Ectodermal cell (in vitro differentiated cells): ENCODE data around the gene LSG1.

Experiments used
- H3K27ac ChIP-seq: 2 replicates; pipeline ENCODE4 v1.7.0; 2013; ENCODE audit warnings: mild to moderate bottlenecking, low read depth, low read length; ENCODE audit not compliant: insufficient read depth, poor library complexity, severe bottlenecking
- H3K27me3 ChIP-seq: 2 replicates; pipeline ENCODE4 v1.7.0; 2013; ENCODE audit warnings: mild to moderate bottlenecking, low read length; ENCODE audit not compliant: insufficient read depth, control insufficient read depth, poor library complexity, severe bottlenecking
- H3K36me3 ChIP-seq: one replicate; pipeline ENCODE4 v1.7.0; 2013; ENCODE audit warnings: low read length; ENCODE audit not compliant: control insufficient read depth, insufficient read depth
- H3K4me1 ChIP-seq: one replicate; pipeline ENCODE4 v1.7.0; 2013; ENCODE audit warnings: low read length; ENCODE audit not compliant: control insufficient read depth, insufficient read depth
- H3K4me3 ChIP-seq: 2 replicates; pipeline ENCODE4 v1.7.0; 2013; ENCODE audit warnings: low read depth, low read length, control low read depth; ENCODE audit not compliant: insufficient read depth
- H3K9me3 ChIP-seq: 2 replicates; pipeline ENCODE4 v1.7.0; 2013; ENCODE audit warnings: mild to moderate bottlenecking, low read length, moderate library complexity; ENCODE audit not compliant: control insufficient read depth
- WGBS, 2 experiments: methylation state at CpG; one replicate each; pipeline ENCODE4 v1.1.7; 2013; ENCODE audit warnings: missing lambda C conversion rate in 2 of 2; 5-methylcytosine and 5-hydroxymethylcytosine counted together

LSG1 gene

DNA sequence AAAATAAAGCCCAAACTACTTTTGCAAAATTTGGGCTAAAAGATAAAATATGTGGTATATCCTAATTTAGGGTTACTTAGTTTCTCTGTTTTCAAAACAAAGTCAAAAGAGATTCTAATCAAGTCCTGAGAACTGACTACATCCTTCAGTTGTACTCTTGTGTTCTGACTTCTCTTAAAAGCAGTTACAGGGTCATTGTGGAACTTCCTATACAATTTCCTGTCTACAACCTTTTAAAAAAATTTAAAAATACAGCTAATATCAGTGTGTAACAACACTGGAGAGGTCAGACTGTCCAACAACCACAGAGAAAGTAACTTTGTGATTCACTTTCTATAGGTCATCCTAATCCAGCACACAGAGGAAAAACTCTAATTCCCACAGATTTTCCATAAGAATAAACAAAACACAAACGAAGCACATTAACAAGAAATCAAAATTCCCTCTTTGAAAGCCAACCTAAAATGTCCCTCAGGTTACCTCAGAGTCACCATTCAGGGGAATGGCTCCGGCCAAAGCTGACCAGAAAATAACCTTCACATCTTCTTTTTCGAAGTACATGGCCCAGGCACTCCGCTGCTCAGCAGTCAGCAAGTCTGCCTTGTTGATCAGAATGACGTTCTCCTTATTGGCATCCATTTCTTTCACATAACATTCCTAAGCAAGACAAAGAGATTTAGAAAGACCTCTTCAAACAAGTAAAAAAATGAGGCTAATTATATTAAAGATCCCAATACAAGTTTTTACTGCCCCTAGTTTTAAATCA lies 13.3 kb downstream of the LSG1 start:
- Histone ChIP-seq H3K4me3 (no peak overlapping the region), H3K27ac (no peak overlapping the region), H3K4me1 (no peaks in the 10 kb centered on the region), H3K27me3 (no peaks in the 10 kb centered on the region), H3K9me3 (no peaks in the 10 kb centered on the region), H3K36me3 (peaks cover 14% of the 10 kb centered on the region)
- 92 to 93% methylated on average over 5 of the region's 5 CpGs for WGBS, 2 experiments

DNA sequence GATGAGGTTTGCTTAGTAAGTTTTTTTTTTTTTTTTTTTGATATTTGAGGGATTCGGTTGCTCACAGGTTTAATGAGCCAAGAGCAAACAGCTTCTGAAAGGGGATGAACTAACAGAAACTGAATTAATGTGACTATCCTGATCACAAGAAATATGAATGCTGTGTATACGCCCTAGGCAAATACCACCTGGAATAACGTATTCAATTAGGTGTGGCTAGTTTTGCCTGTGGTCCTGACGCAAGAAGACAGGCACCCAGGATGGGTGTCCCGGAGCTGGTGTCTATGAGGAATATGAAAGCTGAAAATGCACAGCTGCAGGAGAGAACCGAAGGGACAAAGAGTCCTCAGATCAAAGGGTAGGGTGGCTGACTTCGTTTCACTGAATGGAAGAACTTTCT lies 14.6 kb downstream of the LSG1 start:
- no peak overlapping the region for H3K4me3 ChIP-seq
- 81 to 83% methylated on average over 7 of the region's 7 CpGs for WGBS, 2 experiments
- no peak overlapping the region for H3K27ac ChIP-seq
- H3K9me3 ChIP-seq, result no peaks in the 10 kb centered on the region
- no peaks in the 10 kb centered on the region for H3K4me1 ChIP-seq
- H3K36me3 ChIP-seq, result peaks cover 14% of the 10 kb centered on the region
- H3K27me3 ChIP-seq, result no peaks in the 10 kb centered on the region

DNA sequence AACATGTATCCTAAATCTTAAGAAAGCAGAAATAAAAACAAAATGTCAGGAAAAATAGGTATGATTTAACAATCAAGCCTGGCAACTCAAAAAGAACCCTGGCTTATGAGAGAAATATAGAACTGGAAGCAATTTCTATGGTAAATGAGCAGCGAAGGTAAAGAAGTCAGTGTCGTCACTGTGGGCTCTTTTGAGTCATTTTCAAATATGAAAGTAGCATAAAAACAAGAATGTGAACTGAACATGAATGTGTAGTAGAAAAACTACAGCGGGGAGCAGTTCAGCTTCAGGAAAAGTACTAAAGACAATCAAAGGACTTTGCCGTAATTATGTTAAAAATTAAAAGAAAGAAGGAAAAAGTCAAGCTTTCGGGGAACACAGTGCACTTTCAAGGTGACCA lies 17.5 kb downstream of the LSG1 start:
- Histone ChIP-seq H3K4me1 (no peaks in the 10 kb centered on the region), H3K27ac (no peak overlapping the region), H3K27me3 (no peaks in the 10 kb centered on the region), H3K9me3 (no peaks in the 10 kb centered on the region), H3K36me3 (peaks cover 36% of the 10 kb centered on the region), H3K4me3 (no peak overlapping the region)
- 86 to 87% methylated on average over 5 of the region's 5 CpGs for WGBS, 2 experiments

DNA sequence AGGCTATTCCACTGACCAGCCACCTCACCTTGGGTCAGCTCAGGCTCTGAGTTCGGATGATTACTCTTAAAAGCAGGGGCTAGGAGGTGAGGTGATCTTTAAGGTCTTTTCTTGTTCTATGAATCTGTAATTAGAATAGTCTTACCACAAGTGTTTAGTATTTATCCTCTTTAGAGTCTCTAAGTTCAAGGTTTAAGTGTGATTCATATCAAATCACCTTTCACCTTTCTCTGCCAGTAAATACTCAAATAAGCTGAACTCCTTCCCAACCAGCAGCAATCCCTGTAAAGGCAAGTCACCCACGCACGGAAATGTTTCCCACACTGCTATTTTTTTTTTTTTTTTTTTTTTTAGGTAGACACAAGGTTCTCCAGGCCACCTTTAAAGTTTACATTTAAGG lies 24.2 kb downstream of the LSG1 start:
- 88 to 93% methylated on average over 3 of the region's 3 CpGs for WGBS, 2 experiments
- H3K36me3 ChIP-seq, result peaks cover 42% of the 10 kb centered on the region
- H3K4me1 ChIP-seq, result no peaks in the 10 kb centered on the region
- no peaks in the 10 kb centered on the region for H3K27me3 ChIP-seq
- no peak overlapping the region for H3K27ac ChIP-seq
- H3K9me3 ChIP-seq, result no peaks in the 10 kb centered on the region
- no peak overlapping the region for H3K4me3 ChIP-seq

DNA sequence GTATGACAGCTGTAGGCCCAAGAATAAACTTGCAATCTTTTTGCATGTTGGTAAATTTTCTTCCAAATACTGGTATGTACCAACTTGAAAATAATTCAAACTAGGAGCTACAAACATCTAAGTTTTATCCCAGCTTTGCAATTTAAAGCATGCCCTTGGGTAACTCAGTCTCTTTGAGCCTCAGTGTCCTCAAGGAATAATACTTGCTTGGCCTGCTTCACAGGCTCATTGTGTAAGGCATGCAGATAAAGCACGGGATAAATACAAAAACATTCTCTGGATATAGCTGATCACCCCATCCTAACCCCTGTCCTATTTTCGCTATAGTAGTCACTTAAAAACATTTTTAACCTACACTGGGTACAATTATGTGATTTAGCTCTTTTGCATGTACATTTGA lies 29.2 kb downstream of the LSG1 start:
- Histone ChIP-seq H3K4me3 (no peak overlapping the region), H3K9me3 (no peaks in the 10 kb centered on the region), H3K27me3 (no peaks in the 10 kb centered on the region), H3K36me3 (peaks cover 18% of the 10 kb centered on the region), H3K4me1 (no peaks in the 10 kb centered on the region), H3K27ac (no peak overlapping the region)
- 98 to 100% methylated on average over 1 to 2 of the region's 2 CpGs for WGBS, 2 experiments

DNA sequence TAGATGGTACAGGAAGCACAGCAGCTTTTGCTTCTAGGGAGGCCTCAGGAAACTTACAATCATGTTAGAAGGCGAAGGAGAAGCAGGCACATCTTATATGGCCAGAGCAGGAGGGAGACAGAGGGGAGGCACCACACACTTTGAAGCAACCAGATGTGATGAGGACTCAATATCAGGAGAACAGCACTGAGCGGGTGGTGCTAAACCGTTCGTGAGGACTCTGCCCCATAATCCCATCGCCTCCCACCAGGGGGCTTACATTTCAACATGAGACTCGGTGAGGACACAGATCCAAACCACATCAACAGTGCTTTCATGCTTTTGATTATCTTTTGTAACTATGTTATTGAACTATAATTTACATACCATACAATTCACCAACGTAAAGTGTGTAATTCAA lies 31.2 kb downstream of the LSG1 start:
- 63 to 77% methylated on average over 7 of the region's 7 CpGs for WGBS, 2 experiments
- Histone ChIP-seq H3K4me1 (no peaks in the 10 kb centered on the region), H3K27me3 (no peaks in the 10 kb centered on the region), H3K27ac (no peak overlapping the region), H3K4me3 (no peak overlapping the region), H3K36me3 (peaks cover 18% of the 10 kb centered on the region), H3K9me3 (no peaks in the 10 kb centered on the region)

DNA sequence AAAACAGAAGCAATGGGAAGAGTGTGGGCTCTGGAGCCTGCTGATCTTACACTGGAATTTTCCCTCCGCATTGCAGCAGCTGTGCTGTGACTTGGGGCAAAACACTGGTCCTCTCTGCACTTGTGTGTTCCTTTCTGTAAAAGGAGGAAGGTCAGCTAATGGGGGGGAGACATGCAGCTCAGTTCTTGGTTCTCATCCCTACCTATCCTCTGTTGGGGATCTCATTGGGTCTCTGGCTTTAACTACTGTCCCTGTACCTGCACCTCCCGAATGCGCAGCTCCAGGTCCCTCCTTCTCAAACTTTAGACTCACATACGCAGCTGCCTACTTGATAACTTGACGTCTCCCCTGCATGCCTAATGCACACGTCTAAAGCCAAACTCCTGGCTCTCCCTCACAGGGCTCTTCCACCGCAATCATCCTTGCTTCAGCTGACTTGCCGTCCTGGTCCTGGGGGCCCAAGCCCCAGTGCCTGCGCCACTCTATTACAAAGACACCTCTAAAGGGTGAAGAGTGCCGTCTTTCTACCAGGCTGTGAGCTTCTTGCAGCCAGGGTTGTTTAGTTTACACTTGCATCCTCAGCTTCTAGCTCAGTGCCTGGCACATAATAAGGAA lies 32.9 kb downstream of the LSG1 start:
- Histone ChIP-seq H3K9me3 (no peaks in the 10 kb centered on the region), H3K36me3 (peaks cover 10% of the 10 kb centered on the region), H3K27me3 (no peaks in the 10 kb centered on the region), H3K27ac (no peak overlapping the region), H3K4me3 (no peak overlapping the region), H3K4me1 (no peaks in the 10 kb centered on the region)
- WGBS, 2 experiments, result 92 to 97% methylated on average over 10 of the region's 10 CpGs

DNA sequence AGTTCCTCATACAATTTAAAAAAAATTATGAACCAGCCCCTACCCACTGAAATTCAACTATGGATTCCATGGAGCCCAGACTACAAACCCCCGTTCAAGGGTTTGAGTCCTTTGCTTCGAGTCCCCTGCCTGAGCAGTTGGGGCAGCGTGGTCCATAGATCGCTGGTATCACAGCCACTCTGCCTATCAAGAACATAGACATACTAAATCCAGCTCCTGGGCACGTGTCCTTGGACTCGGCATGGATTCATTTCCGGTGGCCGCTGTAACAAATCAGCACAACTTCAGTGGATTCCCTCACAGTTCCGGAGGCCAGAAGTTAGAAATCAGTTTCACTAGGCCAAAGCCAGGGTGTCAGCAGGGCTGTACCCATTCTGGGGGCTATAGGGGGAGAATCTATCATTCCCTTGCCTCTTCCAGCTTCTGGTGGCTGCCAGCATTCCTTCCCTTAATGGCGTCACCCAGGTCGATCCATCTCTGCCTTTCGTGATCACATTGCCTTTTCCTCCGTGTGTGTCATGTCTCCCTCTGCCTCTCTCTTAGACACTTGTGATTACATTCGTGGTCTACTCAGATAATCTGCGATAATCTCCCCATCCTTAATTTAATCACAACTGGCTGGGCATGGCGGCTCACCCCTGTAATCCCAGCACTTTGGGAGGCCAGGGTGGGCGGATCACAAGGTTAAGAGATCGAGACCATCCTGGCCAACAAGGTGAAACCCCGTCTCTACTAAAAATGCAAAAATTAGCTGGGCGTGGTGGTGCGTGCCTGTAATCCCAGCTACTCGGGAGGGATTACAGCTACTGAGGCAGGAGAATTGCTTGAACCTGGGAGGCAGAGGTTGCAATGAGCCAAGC lies 34.2 kb downstream of the LSG1 start:
- WGBS, 2 experiments, result 89 to 91% methylated on average over 22 of the region's 22 CpGs
- Histone ChIP-seq H3K27me3 (no peaks in the 10 kb centered on the region), H3K9me3 (no peaks in the 10 kb centered on the region), H3K36me3 (peaks cover 6% of the 10 kb centered on the region), H3K4me3 (no peak overlapping the region), H3K27ac (no peak overlapping the region), H3K4me1 (no peaks in the 10 kb centered on the region)

DNA sequence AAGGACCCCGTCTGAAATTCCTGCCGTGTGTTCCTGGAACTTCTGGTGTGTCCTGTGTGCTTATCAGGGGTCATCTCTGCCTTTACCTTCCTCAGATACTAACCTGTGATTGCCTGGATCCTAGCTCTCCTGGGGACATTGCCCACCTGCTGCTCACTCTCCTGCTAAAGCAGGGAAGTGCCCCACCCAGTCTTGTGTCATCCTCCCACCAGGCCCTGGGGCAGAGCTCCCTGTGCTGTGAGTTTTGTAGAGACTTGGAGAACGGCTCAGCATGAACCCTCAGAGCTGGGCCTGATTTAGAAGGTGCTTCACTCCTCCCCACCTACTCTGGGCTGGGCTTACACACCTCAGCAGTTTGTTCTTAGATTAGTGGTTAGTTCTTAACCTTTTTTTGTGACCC lies 34.9 kb downstream of the LSG1 start:
- Histone ChIP-seq H3K4me3 (no peak overlapping the region), H3K36me3 (peaks cover 4% of the 10 kb centered on the region), H3K9me3 (no peaks in the 10 kb centered on the region), H3K27ac (no peak overlapping the region), H3K4me1 (no peaks in the 10 kb centered on the region), H3K27me3 (no peaks in the 10 kb centered on the region)
- 82 to 88% methylated on average over 3 of the region's 3 CpGs for WGBS, 2 experiments

DNA sequence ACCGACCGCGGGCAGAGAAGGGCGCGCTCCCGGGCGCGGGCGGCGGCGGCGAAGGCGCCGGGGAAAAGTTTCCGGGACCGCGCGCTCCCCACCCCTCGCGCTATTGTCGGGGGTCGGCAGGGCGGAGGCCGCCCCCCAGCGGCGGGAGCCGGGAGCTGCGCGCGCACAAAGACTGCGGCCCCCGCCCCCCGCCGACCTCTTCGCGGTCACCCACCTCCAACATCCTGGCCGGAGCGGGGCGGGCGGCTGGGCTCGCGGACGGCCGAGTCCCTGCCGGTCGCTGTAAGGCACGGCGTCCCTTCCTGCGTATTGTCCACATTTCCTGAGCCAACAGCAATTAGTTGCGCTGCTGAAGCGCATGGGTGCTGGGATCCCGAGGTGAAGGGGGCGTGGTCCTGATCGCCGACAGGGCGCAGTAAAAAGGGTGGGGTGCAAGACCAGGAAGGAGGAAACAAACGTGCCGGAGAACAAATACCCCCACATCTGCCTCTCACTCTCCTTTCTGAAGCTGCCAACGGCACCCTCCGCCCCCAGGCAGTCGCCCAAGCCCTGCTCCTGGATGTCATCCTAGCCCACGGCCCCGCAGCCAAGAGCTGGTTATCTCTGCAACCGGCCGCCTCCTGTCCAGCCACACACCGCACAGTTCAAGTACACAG lies 38.5 kb downstream of the LSG1 start, which contains the start of gene TMEM44:
Gene TMEM44 (minus strand): TSS at position 71 of the 656 bp plus-strand sequence. CDS start 204 bp downstream, outside the sequence.
- 2% methylated on average over 65 to 66 of the region's 66 CpGs for WGBS, 2 experiments
- peak within 1 kb of the TSS; percentile 61 for H3K27ac ChIP-seq
- peaks cover 3% of the 10 kb centered on the region for H3K9me3 ChIP-seq
- H3K4me1 ChIP-seq, result no peaks in the 10 kb centered on the region
- H3K36me3 ChIP-seq, result peaks cover 19% of the 10 kb centered on the region
- H3K4me3 ChIP-seq, result peak within 1 kb of the TSS; percentile 75
- H3K27me3 ChIP-seq, result no peaks in the 10 kb centered on the region
